ENCODE measurements around the gene NAALADL2.
A peak's percentile ranks its signal among the peaks of the same experiment; 100 is the strongest.

The NAALADL2 gene

GRCh38 chr3:175002732-175003143 lies 143.6 kb downstream of the NAALADL2 start:
- DNase-seq, result no peak

GRCh38 chr3:175003590-175003989 lies 144.5 kb downstream of the NAALADL2 start:
- no peak for DNase-seq

- peak; percentile 61 for DNase-seq
Observed at GRCh38 chr3:175005193-175005592, 146.1 kb downstream of the NAALADL2 start.

- DNase-seq, result no peak
Observed at GRCh38 chr3:175005881-175006280, 146.7 kb downstream of the NAALADL2 start.

GRCh38 chr3:175007306-175007705 lies 148.2 kb downstream of the NAALADL2 start:
- DNase-seq, result no peak

- DNase-seq, result no peak
Observed at GRCh38 chr3:175009295-175009694, 150.2 kb downstream of the NAALADL2 start.

GRCh38 chr3:175015056-175015635 lies 156.0 kb downstream of the NAALADL2 start:
- DNase-seq, result no peak

GRCh38 chr3:175018946-175019727 lies 160.0 kb downstream of the NAALADL2 start:
- DNase-seq, result no peak

GRCh38 chr3:175020101-175020500 lies 161.0 kb downstream of the NAALADL2 start:
- DNase-seq, result no peak

GRCh38 chr3:175029828-175030227 lies 170.7 kb downstream of the NAALADL2 start:
- no peak for DNase-seq

GRCh38 chr3:175039875-175040274 lies 180.7 kb downstream of the NAALADL2 start:
- no peak for DNase-seq

- no peak for DNase-seq
Observed at GRCh38 chr3:175041369-175041768, 182.2 kb downstream of the NAALADL2 start.

GRCh38 chr3:175046601-175047000 lies 187.5 kb downstream of the NAALADL2 start:
- no peak for DNase-seq

GRCh38 chr3:175047786-175048185 lies 188.7 kb downstream of the NAALADL2 start:
- no peak for DNase-seq

GRCh38 chr3:175057401-175057800 lies 198.3 kb downstream of the NAALADL2 start:
- DNase-seq, result no peak

- no peak for DNase-seq
Observed at GRCh38 chr3:175059788-175060187, 200.7 kb downstream of the NAALADL2 start.

GRCh38 chr3:175065497-175065896 lies 206.4 kb downstream of the NAALADL2 start:
- no peak for DNase-seq

GRCh38 chr3:175066617-175067415 lies 207.7 kb downstream of the NAALADL2 start:
- DNase-seq, result no peak

- no peak for DNase-seq
Observed at GRCh38 chr3:175068587-175068986, 209.5 kb downstream of the NAALADL2 start.

GRCh38 chr3:175070946-175071345 lies 211.8 kb downstream of the NAALADL2 start:
- DNase-seq, result no peak

GRCh38 chr3:175073219-175073905 lies 214.2 kb downstream of the NAALADL2 start:
- DNase-seq, result no peak

- no peak for DNase-seq
Observed at GRCh38 chr3:175075269-175075668, 216.1 kb downstream of the NAALADL2 start.

- no peak for DNase-seq
Observed at GRCh38 chr3:175077216-175077615, 218.1 kb downstream of the NAALADL2 start.
